Right atrium auricular region (tissue), 2 donors: ENCODE measurements around the gene EGLN3. TPM values are rescaled to one million over a fixed set of nuclear protein-coding genes. Genes with fewer than 3 reads are reported as not detected.
"Not testable (repeated sequence)": the region's sequence is repeated elsewhere in the genome, so short reads cannot be mapped to it uniquely, and the experiment has no call there.

Experiments
- DNase-seq: peaks from one replicate; pipeline ENCODE4 v3.0.0-alpha.2; 2019; ENCODE audit warnings: low spot score
- H3K27ac ChIP-seq, 2 donors: fragments of 200-600 bp; sonication (generic); 1 replicate in 1 of 2; 2 replicates in 1 of 2; pipeline ENCODE4 v1.5.1; 2016 to 2019
- H3K27me3 ChIP-seq, 2 donors: fragments of 200-600 bp; sonication (generic); one replicate each; pipeline versions ENCODE4 v1.5.1 to v1.6.0; 2017 to 2019
- H3K36me3 ChIP-seq: fragments of 200-600 bp; sonication (generic); one replicate; pipeline ENCODE4 v1.5.1; 2016
- H3K4me1 ChIP-seq, 2 donors: fragments of 200-600 bp; sonication (generic); one replicate each; pipeline versions ENCODE4 v1.5.1 to v1.6.0; 2017 to 2019
- H3K4me3 ChIP-seq, 2 donors: fragments of 200-600 bp; sonication (generic); 1 replicate in 1 of 2; 2 replicates in 1 of 2; pipeline ENCODE4 v1.5.1; 2017 to 2019; ENCODE audit warnings: mild to moderate bottlenecking in 1 of 2, moderate library complexity in 1 of 2
- H3K9me3 ChIP-seq, 2 donors: fragments of 200-600 bp; sonication (generic); one replicate each; pipeline ENCODE4 v1.5.1; 2019
- CTCF ChIP-seq, 2 donors: fragments of 200-600 bp; sonication (generic); IDR thresholded peaks; one replicate each; pipeline ENCODE4 v1.5.1; 2019; ENCODE audit warnings: antibody characterized with exemption in 2 of 2
- total RNA-seq, 2 donors: library from RNA; depleted of rRNA; stranded (reverse); fragments of >200 nt; gene quantifications; one replicate each; pipeline ENCODE4 v1.1.0, GENCODE V29; 2016

EGLN3 gene
- total RNA-seq, 2 donors from 2014 or later, result 35.5 to 122 TPM

DNA sequence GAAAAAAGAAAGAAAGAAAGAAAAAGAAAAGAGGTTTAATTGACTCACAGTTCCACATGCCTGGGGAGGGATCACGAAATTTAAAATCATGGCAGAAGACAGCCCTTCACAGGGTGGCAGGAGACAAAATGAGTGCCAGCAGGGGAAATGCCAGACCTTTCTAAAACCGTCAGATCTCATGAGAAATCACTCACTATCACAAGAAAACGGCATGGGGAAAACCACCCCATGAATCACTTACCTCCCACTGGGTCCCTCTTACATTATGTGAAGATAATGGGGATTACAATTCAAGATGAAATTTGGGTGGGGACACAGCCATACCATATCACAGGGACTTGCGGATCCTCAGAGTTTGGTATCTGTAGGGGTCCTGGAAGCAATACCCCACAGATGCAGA, 16.3 kb upstream of the EGLN3 start:
- no peak for DNase-seq
- Histone ChIP-seq H3K4me1 (no peaks in the 10 kb centered on the region), H3K9me3 (peaks cover 0 to 5% of the 10 kb centered on the region in 2 donors), H3K4me3 (no peak overlapping the region), H3K27ac (no peak overlapping the region), H3K27me3 (no peaks in the 10 kb centered on the region), H3K36me3 (no peaks in the 10 kb centered on the region)
- no peak for TF ChIP-seq CTCF (IDR thresholded peaks at IDR 0.05)

- Histone ChIP-seq H3K27me3 (no peaks in the 10 kb centered on the region), H3K4me3 (no peak overlapping the region), H3K27ac (no peak overlapping the region), H3K36me3 (no peaks in the 10 kb centered on the region), H3K4me1 (no peaks in the 10 kb centered on the region), H3K9me3 (peaks cover 0 to 5% of the 10 kb centered on the region in 2 donors)
- DNase-seq, result no peak
- TF ChIP-seq CTCF (IDR thresholded peaks at IDR 0.05), result no peak
Measured at GRCh38 chr14:33966276-33966675, 15.4 kb upstream of the EGLN3 start.

GRCh38 chr14:33964599-33965317, 13.9 kb upstream of the EGLN3 start:
- no peaks in the 10 kb centered on the region for H3K27me3 ChIP-seq
- peaks cover 0 to 1% of the 10 kb centered on the region in 2 donors for H3K9me3 ChIP-seq
- H3K4me3 ChIP-seq, result no peak overlapping the region
- H3K36me3 ChIP-seq, result no peaks in the 10 kb centered on the region
- no peak for TF ChIP-seq CTCF (IDR thresholded peaks at IDR 0.05)
- H3K4me1 ChIP-seq, result no peaks in the 10 kb centered on the region
- DNase-seq, result no peak
- no peak overlapping the region for H3K27ac ChIP-seq

- H3K27me3 ChIP-seq, result no peaks in the 10 kb centered on the region
- no peak for DNase-seq
- no peaks in the 10 kb centered on the region for H3K36me3 ChIP-seq
- H3K4me1 ChIP-seq, result no peaks in the 10 kb centered on the region
- no peak overlapping the region for H3K27ac ChIP-seq
- TF ChIP-seq CTCF (IDR thresholded peaks at IDR 0.05), result no peak
- no peaks in the 10 kb centered on the region for H3K9me3 ChIP-seq
- no peak overlapping the region for H3K4me3 ChIP-seq
Measured at GRCh38 chr14:33963892-33964291, 13.0 kb upstream of the EGLN3 start.

DNA sequence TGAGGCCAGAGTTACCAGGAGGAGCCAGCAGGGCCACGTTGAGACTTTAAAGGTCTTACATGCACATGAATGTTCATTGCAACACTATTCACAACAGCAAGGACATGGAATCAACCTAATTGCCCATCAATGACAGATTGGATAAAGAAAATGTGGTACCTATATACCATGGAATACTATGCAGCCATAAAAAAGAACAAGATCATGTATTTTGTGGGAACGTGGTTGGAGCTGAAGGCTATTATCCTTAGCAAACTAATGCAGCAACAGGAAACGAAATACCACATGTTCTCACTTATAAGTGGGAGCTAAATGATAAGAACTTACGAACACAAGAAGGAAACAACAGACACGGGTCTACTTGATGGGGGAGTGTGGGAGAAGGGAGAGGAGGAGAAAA, 11.6 kb upstream of the EGLN3 start:
- DNase-seq, H3K4me3 ChIP-seq, H3K36me3 ChIP-seq, H3K4me1 ChIP-seq, H3K9me3 ChIP-seq, H3K27ac ChIP-seq, H3K27me3 ChIP-seq: not testable (repeated sequence)

GRCh38 chr14:33962016-33962415, 11.1 kb upstream of the EGLN3 start:
- no peak for DNase-seq
- Histone ChIP-seq H3K4me1 (no peaks in the 10 kb centered on the region), H3K27me3 (no peaks in the 10 kb centered on the region), H3K4me3 (no peak overlapping the region), H3K9me3 (no peaks in the 10 kb centered on the region), H3K36me3 (no peaks in the 10 kb centered on the region), H3K27ac (no peak overlapping the region)
- TF ChIP-seq CTCF (IDR thresholded peaks at IDR 0.05), result no peak
